ENCODE data around the gene GH1.
"Not testable (repeated sequence)": the region's sequence is repeated elsewhere in the genome, so short reads cannot be mapped to it uniquely, and the experiment has no call there.

Gene GH1

DNA sequence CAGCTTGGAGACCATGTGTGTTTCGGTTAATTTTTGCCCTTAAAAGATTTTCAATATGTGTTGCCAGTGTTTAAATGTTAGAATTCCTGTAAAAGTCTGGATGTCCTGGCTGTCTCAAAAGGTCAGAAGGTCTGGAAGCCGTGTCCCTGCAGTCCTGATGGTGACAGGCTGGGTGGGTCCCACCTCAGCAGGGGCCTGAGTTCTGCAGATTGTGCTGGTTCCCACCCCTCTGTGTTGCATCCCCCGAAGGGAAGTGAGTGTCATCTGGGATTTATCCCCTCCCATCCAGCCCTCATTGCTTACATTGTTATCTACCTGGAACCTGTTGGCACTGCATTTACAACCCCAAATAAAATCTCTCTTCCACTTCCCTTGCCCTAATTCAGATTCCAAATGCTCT, 24.6 kb downstream of the GH1 start:
- not testable (repeated sequence) for DNase-seq

DNA sequence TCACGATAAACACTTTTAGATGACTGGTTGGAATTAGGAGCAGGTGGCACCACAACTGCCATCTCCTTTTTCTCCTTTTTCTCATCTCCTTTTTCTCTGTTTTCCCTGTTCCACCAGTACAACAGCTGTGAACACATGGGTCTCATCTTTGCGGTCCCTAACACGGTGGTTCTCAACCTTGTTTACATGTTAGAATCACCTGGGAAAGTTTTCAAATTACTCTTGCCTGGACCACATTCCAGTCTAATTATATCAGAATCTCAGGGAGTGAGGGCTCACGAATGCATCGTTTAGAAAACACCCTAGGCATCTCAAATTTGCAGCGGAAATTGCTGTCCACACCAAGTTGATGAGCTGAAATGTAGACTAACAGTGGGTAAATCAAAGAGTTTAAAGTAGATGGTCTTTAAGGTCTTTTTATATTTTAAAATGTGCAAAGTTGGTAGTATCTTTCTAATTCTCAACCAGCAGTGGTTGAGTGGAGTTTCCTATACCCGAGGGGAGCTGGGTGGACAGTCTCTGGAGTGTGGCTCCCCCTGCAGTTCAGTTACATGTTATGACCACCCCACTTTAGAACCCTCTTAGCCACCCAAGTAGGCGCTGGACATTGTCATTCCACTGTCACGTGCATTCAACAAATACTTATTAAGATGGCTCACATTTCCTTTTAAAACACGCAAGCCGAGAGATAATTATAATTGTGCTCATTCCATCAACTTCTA, 26.2 kb downstream of the GH1 start:
- DNase-seq, result not testable (repeated sequence)

DNA sequence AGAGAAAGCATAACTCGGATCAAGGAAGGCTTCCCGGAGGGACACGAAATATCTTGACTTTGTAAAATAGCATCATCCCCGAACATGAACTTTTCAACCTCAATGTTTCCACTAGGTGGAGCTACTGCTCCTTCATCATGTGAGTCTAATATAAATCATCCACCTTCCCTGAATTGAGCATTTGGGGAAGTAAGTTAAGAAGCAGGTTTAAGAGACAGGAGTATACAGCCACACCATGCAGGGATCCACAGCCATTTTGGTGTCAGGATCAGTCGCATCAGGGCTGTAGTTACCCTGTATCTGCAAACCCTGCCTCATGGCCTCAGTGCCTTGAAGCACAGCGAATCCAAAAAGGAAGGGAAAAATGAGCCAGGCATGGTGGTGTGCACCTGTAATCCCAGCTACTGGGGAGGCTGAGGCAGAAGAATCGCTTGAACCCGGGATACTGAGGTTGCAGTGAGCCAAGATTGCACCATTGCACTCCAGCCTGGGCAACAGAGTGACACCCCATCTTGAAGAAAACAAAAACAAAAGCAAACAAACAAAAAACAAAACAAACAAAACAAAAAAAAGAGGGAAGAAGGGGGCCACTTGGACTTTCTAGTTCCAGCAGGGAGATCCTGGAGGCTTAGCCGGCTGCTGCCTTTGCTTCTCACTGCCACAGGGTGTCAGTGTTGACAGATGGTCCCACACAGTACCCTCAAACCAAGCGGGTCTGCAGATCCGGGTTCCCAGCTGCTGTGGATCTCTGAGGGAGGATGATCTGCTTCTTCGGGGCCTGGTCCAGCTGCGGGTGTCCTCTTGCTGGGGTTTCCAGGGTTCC, 29.4 kb downstream of the GH1 start:
- peak; percentile 55 to 60 for DNase-seq

DNA sequence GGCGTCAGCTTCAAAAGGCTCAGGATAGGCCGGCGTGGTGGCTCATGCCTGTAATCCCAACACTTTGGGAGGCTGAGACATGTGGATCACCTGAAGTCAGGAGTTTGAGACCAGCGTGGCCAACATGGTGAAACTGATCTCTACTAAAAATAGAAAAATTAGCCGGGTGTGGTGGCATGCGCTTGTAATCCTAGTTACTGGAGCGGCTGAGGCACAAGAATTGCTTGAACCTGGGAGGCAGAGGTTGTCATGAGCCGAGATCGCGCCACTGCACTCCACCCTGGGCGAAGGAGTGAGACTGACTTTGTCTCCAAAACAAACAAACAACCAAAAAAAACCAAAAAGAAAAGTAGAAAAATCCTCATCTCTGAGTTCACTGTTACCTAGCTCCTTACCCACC, 33.5 kb downstream of the GH1 start:
- DNase-seq, result not testable (repeated sequence)

DNA sequence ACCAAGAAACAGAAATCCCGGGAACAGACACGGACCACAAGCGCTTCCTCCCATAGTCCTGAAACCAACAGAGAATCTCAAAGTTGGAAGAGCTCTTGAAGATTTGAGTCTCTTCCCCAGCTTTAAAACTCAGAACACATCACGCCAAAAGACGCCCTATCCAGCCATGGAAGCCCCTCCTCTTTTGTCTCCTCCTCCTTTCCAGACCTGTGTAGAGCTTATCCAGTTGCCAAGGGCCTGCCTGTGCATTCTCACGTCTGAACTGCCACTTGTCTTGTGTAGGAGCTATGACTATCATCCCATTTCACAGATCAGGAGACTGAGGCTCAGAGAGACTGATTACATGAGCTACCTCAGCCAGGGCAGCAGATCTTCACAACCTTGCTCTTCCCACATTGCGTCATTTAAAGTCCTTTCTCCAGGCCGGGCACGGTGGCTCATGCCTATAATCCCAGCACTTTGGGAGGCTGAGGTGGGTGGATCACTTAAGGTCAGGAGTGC, 36.0 kb downstream of the GH1 start:
- not testable (repeated sequence) for DNase-seq

DNA sequence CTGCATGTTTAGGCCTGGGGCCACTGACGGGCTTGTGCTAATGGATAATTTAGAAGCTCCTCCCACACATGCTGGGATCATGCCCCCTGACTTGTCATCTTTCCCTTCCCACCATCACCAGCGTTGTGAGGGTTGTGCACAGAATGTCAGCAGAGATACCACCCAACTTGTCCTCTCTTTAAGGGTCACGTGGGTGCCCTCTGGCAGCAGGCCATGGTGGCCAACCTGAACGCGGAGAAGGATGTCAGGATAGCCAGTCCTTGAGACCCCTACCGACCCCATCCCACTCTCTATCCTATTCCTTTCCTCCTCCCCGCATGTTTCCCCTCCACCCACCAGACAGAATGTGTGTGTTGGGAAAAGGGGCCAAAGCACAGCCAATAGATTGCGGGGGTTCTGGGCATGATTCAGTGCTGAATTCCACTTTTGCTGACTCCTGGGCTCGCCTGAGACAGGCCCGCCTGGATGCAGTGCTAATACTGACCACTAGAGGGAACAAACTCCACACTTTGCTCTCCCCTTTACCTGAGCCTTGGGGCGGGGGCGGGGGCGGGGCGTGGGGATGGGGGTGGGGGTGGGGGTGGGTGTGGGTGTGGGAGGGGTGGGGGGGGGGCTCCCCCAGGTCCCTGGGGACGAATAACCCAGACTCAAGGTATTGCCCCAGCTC, 36.6 kb downstream of the GH1 start, which contains the start of gene GH2:
Gene GH2 (minus strand): TSS at position 10 of the 667 bp plus-strand sequence. CDS start 143 bp downstream, outside the sequence.
- DNase-seq, result peak; percentile 68 to 73

DNA sequence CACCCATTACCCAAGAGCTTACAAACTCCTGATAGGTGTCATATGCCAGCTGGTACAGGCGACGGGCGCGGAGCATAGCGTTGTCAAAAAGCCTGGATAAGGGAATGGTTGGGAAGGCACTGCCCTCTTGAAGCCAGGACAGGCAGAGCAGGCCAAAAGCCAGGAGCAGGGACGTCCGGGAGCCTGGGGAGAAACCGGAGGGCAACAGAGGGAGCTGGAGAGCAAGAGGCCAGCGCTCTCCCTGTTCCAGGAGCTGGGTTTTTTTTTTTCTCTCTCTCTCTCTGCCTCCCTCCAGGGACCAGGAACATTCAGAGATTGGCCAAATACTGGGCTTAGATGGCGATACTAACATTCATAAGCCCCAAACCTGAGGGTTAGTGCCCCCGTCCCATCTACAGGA, 37.3 kb downstream of the GH1 start:
- DNase-seq, result not testable (repeated sequence)

DNA sequence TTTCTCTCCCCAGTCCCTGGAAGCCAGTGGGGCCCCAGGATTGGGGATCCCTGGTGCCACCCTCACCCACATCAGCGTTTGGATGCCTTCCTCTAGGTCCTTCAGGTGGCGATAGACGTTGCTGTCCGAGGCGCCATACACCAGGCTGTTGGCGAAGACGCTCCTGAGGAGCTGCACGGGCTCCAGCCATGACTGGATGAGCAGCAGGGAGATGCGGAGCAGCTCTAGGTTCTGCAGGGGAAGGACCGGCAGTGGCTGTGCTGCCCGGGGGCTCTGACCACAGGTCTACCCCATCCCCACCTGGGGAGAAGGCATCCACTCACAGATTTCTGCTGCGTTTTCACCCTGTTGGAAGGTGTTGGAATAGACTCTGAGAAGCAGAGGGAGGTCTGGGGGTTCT, 37.9 kb downstream of the GH1 start:
- DNase-seq, result no peak

DNA sequence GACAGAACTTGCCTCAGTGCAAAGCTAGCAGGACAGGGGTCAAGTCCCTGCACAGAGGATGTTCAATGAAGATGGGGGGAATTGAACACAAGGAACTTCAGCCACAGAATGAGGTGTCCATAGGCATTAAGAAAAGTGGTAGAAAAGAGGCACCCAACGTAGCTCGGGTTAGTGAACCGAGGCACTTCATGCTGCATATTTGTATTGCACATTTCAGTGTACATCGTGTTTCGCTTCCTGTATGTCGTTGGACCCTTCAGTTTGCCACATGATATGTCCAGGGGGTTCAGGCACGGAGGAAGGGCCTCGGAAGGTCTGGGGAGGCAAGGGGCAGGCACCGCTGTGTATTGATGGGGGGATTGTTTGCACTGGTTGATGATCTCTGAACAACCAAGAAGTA, 40.2 kb downstream of the GH1 start:
- not testable (repeated sequence) for DNase-seq

DNA sequence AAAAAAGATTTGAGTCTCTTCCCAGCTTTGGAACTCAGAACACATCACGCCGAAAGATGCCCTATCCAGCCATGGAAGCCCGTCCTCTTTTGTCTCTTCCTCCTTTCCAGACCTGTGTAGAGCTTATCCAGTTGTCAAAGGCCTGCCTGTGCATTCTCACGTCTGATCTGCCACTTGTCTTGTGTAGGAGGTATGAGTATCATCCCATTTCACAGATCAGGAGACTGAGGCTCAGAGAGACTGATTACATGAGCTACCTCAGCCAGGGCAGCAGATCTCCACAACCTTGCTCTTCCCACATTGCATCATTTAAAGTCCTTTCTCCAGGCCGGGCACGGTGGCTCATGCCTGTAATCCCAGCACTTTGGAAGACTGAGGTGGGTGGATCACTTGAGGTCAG, 43.9 kb downstream of the GH1 start:
- DNase-seq, result not testable (repeated sequence)

DNA sequence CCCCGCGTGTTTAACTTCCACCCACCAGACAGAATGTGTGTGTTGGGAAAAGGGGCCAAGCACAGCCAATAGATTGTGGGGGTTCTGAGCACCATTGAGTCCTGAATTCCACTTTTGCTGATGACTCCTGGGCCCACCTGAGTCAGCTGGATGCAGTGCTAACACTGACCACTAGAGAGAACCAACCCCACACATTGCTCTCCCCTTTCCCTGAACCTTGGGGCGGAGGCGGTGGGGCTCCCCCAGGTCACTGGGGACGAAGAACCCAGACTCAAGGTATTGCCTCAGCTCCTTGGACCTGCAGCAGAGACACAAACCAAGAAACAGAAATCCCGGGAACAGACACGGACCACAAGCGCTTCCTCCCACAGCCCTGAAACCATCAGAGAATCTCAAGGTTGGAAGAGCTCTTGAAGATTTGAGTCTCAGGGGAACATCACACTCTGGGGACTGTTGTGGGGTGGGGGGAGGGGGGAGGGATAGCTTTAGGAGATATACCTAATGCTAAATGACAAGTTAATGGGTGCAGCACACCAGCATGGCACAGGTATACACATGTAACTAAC, 44.5 kb downstream of the GH1 start:
- not testable (repeated sequence) for DNase-seq

DNA sequence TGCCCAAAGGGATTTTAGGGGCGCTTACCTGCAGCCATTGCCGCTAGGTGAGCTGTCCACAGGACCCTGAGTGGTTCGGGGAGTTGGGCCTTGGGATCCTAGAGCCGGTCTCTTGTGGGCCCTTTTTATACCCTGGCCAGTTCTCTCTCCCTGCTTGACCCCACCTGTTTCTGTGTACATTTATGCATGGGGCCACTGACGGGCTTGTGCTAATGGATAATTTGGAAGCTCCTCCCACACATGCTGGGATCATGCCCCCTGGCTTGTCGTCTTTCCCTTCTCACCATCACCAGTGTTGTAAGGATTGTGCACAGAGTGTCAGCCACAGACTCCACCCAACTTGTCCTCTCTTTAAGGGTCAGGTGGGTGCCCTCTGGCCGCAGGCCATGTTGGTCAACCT, 45.1 kb downstream of the GH1 start, which contains the start of gene CSH2:
Gene CSH2 (minus strand): TSS at position 101 of the 400 bp plus-strand sequence. CDS start 63 bp downstream, at position 38.
- not testable (repeated sequence) for DNase-seq

DNA sequence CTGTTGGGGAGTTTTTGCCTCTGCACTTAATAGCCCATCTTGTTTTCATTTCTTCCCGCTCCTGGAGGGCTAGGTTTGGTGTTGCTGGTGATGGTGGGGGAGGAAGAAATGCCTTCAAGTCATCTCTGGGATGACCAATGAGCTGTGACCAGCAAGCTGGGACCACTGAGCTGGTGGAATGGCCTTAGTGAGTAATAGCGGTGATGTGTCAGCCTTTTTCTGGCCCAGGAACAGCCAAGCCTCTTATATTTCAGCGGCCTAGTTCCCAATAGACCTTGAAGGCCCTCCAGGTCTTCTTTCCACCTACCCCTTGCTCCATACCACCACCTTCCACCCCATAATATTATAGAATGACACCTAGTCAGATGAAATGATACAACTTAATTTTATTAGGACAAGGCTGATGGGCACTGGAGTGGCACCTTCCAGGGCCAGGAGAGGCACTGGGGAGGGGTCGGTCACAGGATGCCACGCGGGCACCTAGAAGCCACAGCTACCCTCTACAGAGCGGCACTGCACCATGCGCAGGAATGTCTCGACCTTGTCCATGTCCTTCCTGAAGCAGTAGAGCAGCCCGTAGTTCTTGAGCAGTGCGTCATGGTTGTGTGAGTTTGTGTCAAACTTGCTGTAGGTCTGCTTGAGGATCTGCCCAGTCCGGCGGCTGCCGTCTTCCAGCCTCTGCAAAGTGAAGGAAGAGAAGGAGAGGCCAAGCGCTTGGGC, 46.8 kb downstream of the GH1 start:
- not testable (repeated sequence) for DNase-seq

DNA sequence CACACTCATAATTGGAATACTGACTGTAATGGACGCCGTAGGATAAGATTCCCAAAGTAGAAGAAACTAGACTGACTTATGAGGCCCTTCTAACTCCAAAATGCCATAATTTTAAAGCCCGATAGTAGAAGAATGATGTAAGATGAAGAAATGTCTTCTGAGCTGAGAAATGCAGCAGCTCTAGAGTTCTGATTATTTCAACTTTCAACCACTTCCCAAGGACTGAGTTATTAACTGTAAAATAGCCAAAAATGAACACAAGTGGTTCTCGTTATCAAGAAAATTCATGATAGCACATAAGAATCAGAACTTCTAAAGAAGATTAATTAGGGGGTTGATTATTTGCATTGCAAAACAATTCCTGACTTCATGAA, 48.4 kb downstream of the GH1 start:
- not testable (repeated sequence) for DNase-seq

DNA sequence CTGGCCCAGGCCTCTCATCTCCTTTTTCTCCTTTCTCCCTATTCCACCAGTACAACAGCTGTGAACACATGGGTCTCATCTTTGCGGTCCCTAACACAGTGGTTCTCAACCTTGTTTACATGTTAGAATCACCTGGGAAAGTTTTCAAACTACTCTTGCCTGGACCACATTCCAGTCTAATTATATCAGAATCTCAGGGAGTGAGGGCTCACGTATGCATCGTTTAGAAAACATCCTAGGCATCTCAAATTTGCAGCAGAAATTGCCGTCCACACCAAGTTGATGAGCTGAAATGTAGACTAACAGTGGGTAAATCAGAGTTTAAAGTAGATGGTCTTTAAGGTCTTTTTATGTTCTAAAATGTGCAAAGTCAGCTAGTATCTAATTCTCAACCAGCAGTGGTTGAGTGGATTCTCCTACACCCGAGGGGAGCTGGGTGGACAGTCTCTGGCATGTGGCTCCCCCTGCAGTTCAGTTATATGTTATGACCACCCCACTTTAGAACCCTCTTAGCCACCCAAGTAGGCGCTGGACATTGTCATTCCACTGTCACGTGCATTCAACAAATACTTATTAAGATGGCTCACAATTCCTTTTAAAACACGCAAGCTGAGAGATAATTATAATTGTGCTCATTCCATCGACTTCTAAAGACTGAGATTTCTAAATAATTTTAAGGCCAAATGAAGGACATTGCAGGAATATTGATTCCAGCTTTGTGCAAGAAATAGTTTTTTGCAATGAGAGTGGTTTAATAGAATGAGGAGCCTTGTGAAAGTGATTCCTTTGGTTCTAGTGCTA, 48.9 kb downstream of the GH1 start:
- DNase-seq, result not testable (repeated sequence)

Data from Kasumi-1 (cell line).